NT2/D1 (cell line): ENCODE measurements around the gene ACAP3.
"Not testable (repeated sequence)": the region's sequence is repeated elsewhere in the genome, so short reads cannot be mapped to it uniquely, and the experiment has no call there.

Experiments
- DNase-seq: peaks from one replicate; pipeline ENCODE4 v3.0.0-alpha.2; 2011; ENCODE audit warnings: low read depth, low spot score
- H3K27me3 ChIP-seq: 2 replicates; pipeline ENCODE4 v1.6.0; 2011; ENCODE audit warnings: mild to moderate bottlenecking; ENCODE audit not compliant: insufficient read length, insufficient read depth
- H3K36me3 ChIP-seq: 2 replicates; pipeline ENCODE4 v1.6.1; 2011; ENCODE audit warnings: mild to moderate bottlenecking, low read length, mixed read lengths; ENCODE audit not compliant: insufficient read depth, insufficient read length
- H3K4me1 ChIP-seq: 2 replicates; pipeline ENCODE4 v1.5.1; 2011; ENCODE audit not compliant: insufficient read depth, insufficient read length
- H3K4me3 ChIP-seq: 2 replicates; pipeline ENCODE4 v1.5.1; 2011; ENCODE audit warnings: low read depth; ENCODE audit not compliant: insufficient read length
- H3K9ac ChIP-seq: 2 replicates; pipeline ENCODE4 v1.6.0; 2011; ENCODE audit warnings: low read depth; ENCODE audit not compliant: insufficient read length
- H3K9me3 ChIP-seq: 2 replicates; pipeline ENCODE4 v1.5.1; 2011; ENCODE audit warnings: mild to moderate bottlenecking, low read length; ENCODE audit not compliant: insufficient read depth
- SUZ12 ChIP-seq: IDR thresholded peaks from 2 replicates; pipeline ENCODE4 v1.6.1; 2011; ENCODE audit not compliant: insufficient read length, insufficient read depth; ENCODE audit errors: extremely low read depth
- YY1 ChIP-seq: IDR thresholded peaks from 2 replicates; pipeline ENCODE4 v1.6.1; 2011; ENCODE audit not compliant: insufficient read length, insufficient read depth
- ZNF274 ChIP-seq: IDR thresholded peaks from 2 replicates; pipeline ENCODE4 v1.6.1; 2011; ENCODE audit warnings: mild to moderate bottlenecking, low read depth, low read length

Gene ACAP3

DNA sequence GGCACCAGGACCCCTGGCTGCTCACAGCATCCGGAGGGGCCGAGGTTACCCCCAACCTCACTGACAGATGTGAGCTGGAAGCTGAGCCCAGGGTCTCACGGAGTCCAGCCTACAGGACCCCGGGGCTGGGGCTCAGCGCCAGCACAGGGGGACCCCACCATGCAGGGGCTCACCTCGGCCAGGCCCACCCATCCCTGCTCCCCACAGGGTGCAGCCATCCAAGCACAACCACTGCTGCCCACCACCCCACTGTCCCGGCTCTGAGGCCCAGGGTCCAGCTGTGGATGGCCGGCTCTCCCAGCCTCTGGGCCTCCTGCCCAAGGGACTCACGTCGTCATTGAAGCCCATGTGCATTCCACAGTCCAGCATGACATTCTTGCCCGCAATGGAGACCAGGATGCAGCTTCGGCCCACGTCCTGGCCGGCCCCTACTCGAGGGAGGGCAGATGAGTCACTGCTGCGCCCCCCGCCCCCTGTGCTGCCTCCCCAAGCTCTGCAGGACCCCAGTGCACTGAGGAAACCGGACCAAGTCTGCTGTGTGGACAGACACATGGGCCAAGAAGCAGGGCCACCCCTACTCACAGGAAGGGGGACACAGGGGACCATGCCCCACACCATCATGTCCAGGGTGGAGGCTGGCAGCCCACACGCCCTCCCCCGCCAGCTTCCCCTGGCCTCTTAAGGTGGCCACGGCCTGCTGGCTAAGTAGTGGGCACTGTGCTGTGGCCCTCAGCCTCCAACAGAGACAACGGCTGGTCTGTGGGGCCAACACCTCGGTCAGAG is 13.1 kb upstream of the ACAP3 start:
- Histone ChIP-seq H3K36me3 (peaks cover 57% of the 10 kb centered on the region), H3K4me1 (peaks cover 14% of the 10 kb centered on the region), H3K9ac (peak overlapping the region; percentile 10), H3K4me3 (no peak overlapping the region), H3K27me3 (no peaks in the 10 kb centered on the region), H3K9me3 (no peaks in the 10 kb centered on the region)
- no peak for TF ChIP-seq YY1
- no peak for TF ChIP-seq ZNF274
- no peak for DNase-seq

DNA sequence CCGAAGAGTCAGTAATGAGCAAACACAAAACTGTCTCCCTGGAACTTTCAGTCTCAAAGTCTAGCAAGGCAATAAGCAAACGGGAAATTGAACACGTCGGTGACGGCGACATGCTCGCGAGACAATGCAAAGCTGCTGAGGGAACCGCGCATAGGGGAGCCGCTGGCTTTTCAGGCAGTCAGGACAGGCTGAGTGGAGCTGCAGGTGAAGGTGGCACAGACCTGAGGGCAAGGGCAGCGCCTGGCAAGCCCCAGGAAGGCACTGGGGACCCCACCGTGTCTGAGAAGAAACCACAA is 11.9 kb upstream of the ACAP3 start:
- H3K36me3 ChIP-seq = peaks cover 65% of the 10 kb centered on the region
- H3K4me3 ChIP-seq = no peak overlapping the region
- no peak for DNase-seq
- peaks cover 14% of the 10 kb centered on the region for H3K4me1 ChIP-seq
- no peak overlapping the region for H3K9ac ChIP-seq
- TF ChIP-seq YY1 (no peak), SUZ12 (no peak), ZNF274 (no peak)
- no peaks in the 10 kb centered on the region for H3K9me3 ChIP-seq
- H3K27me3 ChIP-seq = no peaks in the 10 kb centered on the region

DNA sequence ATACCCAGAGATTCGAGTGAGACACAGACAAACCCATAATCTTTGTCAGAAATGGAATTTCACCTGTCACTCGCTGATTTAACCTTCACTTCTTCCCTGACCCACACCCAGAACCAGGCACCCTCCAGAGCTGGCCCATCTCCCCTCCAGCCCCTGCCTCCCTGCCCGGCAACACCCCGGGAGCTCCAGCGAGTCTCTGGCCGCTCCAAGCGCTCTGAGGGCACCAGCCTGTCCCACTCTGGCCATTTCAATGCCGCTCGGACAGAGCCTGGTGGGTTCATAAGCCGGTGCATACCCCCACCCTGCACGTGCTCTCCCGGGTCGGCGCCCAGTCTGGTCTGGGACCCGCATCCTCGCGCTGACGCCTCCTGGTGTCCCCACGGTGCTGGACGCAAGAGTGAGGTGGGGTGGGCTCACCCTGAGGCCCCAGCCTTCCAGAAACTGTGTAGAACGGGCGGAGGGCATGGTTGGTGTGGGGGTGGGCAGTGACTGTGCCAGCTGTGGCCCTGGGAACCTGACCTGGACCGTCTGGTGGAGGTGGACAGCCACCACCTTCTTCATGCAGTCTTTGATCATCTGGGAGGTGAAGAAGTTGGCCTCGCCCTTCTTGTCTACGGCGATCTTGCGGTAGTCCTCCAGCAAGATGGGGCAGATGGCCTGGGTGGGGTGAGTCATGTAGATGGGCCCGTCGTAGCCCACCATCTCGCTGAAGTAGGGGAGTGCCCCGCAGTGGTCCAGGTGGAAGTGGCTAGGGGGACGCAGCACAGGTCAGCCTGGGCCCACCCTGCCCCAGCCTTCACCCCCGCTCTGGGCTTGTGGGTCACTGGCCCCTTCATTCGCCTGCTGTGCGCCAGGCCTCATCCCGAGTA is 11.3 kb upstream of the ACAP3 start:
- H3K27me3 ChIP-seq = no peaks in the 10 kb centered on the region
- H3K9ac ChIP-seq = no peak overlapping the region
- peaks cover 71% of the 10 kb centered on the region for H3K36me3 ChIP-seq
- TF ChIP-seq ZNF274 (no peak), SUZ12 (no peak), YY1 (no peak)
- no peak for DNase-seq
- no peak overlapping the region for H3K4me3 ChIP-seq
- peaks cover 14% of the 10 kb centered on the region for H3K4me1 ChIP-seq
- H3K9me3 ChIP-seq = no peaks in the 10 kb centered on the region

DNA sequence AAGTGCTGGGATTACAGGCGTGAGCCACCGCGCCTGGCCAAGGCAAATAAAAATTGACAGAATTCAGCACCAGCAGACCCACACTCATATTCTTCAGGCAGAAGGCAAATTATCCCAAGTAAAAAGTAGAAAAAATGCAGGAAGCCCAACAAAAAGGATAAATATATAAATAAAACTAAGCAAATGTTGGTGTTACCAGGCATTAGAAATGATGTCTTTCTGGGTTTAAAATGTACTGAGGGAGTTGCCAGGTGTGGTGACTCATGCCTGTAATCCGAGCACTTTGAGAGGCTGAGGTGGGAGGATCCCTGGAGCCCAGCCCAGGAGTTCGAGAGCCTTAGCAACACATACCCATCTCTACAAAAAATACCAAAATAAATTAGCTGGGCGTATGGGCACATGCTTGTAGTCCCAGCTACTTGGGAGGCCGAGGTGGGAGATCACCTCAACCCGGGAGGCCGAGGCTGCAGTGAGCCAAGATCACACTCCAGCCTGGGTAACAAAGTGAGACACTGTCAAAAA is 10.5 kb upstream of the ACAP3 start:
- Histone ChIP-seq H3K9me3 (no peaks in the 10 kb centered on the region), H3K9ac (no peak overlapping the region), H3K4me1 (peaks cover 14% of the 10 kb centered on the region), H3K27me3 (no peaks in the 10 kb centered on the region), H3K36me3 (peaks cover 79% of the 10 kb centered on the region), H3K4me3 (no peak overlapping the region)
- no peak for TF ChIP-seq YY1
- TF ChIP-seq SUZ12 = no peak
- no peak for TF ChIP-seq ZNF274
- no peak for DNase-seq

DNA sequence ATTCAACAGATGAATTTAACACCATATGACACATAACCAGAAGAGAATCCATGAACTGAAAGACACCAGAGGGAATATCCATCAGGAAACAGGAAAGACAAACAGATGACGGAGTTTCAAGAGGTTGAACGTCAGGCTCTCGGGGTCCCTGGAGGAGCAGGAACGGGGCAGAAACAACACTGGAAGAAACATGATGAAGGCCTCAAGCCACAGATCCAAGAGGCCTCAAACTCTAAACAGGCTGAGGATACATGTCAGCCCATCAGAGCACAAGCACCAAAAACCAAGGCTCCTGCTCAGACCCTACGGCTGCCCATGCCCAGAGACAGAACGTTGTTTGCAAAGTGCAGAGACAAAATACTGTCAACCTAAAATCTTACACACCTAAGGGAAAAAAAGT is 9.7 kb upstream of the ACAP3 start:
- Histone ChIP-seq H3K4me3 (no peak overlapping the region), H3K27me3 (no peaks in the 10 kb centered on the region), H3K9me3 (no peaks in the 10 kb centered on the region), H3K36me3 (peaks cover 80% of the 10 kb centered on the region), H3K4me1 (peaks cover 14% of the 10 kb centered on the region), H3K9ac (no peak overlapping the region)
- TF ChIP-seq SUZ12 (no peak), YY1 (no peak), ZNF274 (no peak)
- DNase-seq = no peak

DNA sequence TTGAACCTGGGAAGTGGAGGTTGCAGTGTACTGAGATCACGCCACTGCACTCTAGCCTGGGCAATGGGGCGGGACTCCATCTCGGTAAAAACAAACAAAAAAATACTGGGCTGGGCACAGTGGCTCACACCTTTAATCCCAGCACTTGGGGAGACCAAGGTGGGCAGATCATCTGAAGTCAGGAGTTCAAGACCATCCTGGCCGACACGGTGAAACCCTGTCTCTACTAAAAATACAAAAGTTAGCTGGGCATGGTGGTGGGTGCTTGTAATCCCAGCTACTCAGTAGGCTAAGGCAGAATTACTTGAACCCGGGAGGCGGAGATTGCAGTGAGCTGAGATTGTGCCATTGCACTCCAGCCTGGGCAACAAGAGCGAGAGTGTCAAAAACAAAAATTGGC is 8.5 kb upstream of the ACAP3 start:
- H3K9me3 ChIP-seq, H3K4me1 ChIP-seq, H3K4me3 ChIP-seq, H3K27me3 ChIP-seq, H3K9ac ChIP-seq, DNase-seq: not testable (repeated sequence)
- peaks cover 81% of the 10 kb centered on the region for H3K36me3 ChIP-seq

DNA sequence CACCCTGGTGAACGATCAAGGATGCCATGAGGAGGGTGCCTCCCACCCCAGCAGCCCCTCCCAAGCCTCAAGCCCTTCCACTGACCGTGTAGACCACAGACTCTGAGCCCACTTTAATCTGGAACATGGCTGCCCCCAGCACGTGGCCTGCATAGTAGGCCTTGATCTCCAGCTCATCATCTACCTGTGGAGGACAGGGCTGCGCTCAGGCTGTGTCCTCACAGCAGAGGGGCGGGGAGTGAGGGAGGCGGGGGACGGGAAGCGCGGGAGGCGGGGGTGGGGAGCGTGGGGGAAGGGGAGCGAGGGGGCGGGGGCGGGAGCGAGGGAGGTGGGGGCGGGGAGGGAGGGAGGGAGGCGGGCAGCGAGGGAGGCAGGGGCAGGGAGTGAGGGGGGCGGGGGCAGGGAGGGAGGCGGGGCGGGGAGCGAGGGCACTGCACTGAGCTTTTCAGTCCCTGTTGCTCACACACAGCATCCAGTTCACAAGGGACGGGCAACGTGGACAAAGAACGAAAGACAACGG is 7.8 kb upstream of the ACAP3 start:
- DNase-seq = no peak
- H3K4me1 ChIP-seq = peaks cover 10% of the 10 kb centered on the region
- H3K27me3 ChIP-seq = no peaks in the 10 kb centered on the region
- peak overlapping the region; percentile 70 for H3K9ac ChIP-seq
- H3K4me3 ChIP-seq = no peak overlapping the region
- H3K9me3 ChIP-seq = no peaks in the 10 kb centered on the region
- no peak for TF ChIP-seq SUZ12
- H3K36me3 ChIP-seq = peaks cover 80% of the 10 kb centered on the region
